GM12878 (cell line): Measurements from ENCODE around the gene SEMA4C. TPM values are rescaled to one million over a fixed set of nuclear protein-coding genes. Genes with fewer than 3 reads are reported as not detected.

Source experiments
- ATAC-seq: fragments of 200-7000 bp; cut with Tn5 transposase; 3 replicates; pipeline ENCODE4 v1.9.1; 2020; ENCODE audit warnings: mild to moderate bottlenecking, moderate library complexity
- BruUV-seq: library from RNA; stranded (reverse); fragments of 400-500 nt; replicated peaks from 2 replicates; lab custom pipeline; 2021; lab: Mats Ljungman, UMichigan
- CTCF ChIA-PET: fragments of 300-600 bp; sonication (Branson Sonifier 250); formaldehyde crosslinking; extraction: SDS; loops from one replicate; lab custom pipeline; 2021; ENCODE audit warnings: inconsistent platforms; lab: Yijun Ruan, JAX
- POLR2A ChIA-PET: fragments of 350-600 bp; formaldehyde crosslinking; extraction: SDS; loops from one replicate; lab custom pipeline; 2021; ENCODE audit warnings: inconsistent platforms; lab: Charles Lee
- RAD21 ChIA-PET: fragments of 300-600 bp; sonication (Branson Sonifier 250); formaldehyde crosslinking; loops from one replicate; lab custom pipeline; 2023; ENCODE audit warnings: antibody characterized with exemption; ENCODE audit not compliant: unreplicated experiment; lab: Charles Lee
- SMC1A ChIA-PET: fragments of 300-600 bp; sonication (Branson Sonifier 250); formaldehyde crosslinking; loops from one replicate; lab custom pipeline; 2023; ENCODE audit not compliant: unreplicated experiment, uncharacterized antibody; lab: Charles Lee
- DNase-seq: peaks from one replicate; pipeline ENCODE4 v3.0.0-alpha.2; 2011; ENCODE audit warnings: low read depth, low spot score
- FAIRE-seq: peaks from 3 replicates; lab custom pipeline; 2011; peaks lifted over from hg19 to GRCh38; lab: Jason Lieb, UNC
- H2AFZ ChIP-seq: 2 replicates; pipeline ENCODE4 v1.6.0; 2011; ENCODE audit warnings: low read depth, low read length, control low read depth; ENCODE audit not compliant: control insufficient read depth
- H3K27ac ChIP-seq: 2 replicates; pipeline ENCODE4 v1.5.1; 2011; ENCODE audit warnings: control low read depth; ENCODE audit not compliant: control insufficient read depth, insufficient read depth
- H3K27me3 ChIP-seq, 2 experiments: replicated peaks in 1 of 2; 2 replicates each; pipeline versions ENCODE4 v1.6.0 to v1.6.1; 2011; ENCODE audit warnings: low read length in 1 of 2; ENCODE audit not compliant: control insufficient read depth in 2 of 2, insufficient read depth in 2 of 2
- H3K36me3 ChIP-seq, 2 experiments: 2 replicates each; pipeline ENCODE4 v1.5.1; 2011; ENCODE audit warnings: low read length in 1 of 2; ENCODE audit not compliant: control insufficient read depth in 2 of 2, insufficient read depth in 2 of 2
- H3K4me1 ChIP-seq: 2 replicates; pipeline ENCODE4 v1.6.1; 2011; ENCODE audit warnings: mild to moderate bottlenecking, low read length, moderate library complexity, mixed read lengths; ENCODE audit not compliant: control insufficient read depth, insufficient read depth
- H3K4me2 ChIP-seq: 2 replicates; pipeline ENCODE4 v1.6.0; 2011; ENCODE audit warnings: control low read depth; ENCODE audit not compliant: control insufficient read depth, insufficient read depth
- H3K4me3 ChIP-seq: fragments of 200-600 bp; sonication (generic); 2 replicates; pipeline ENCODE4 v1.5.1; 2016
- H3K79me2 ChIP-seq: 2 replicates; pipeline ENCODE4 v1.6.0; 2011; ENCODE audit warnings: low read length; ENCODE audit not compliant: control insufficient read depth, insufficient read depth
- H3K9ac ChIP-seq: 2 replicates; pipeline ENCODE4 v1.8.0; 2011; ENCODE audit warnings: low read length, control low read depth, mixed read lengths; ENCODE audit not compliant: control insufficient read depth, insufficient read depth
- H3K9me3 ChIP-seq: replicated peaks from 3 replicates; pipeline ENCODE4 v1.5.1; 2011; ENCODE audit warnings: mild to moderate bottlenecking, low read length; ENCODE audit not compliant: control insufficient read depth, insufficient read depth
- H4K20me1 ChIP-seq: 2 replicates; pipeline ENCODE4 v1.6.0; 2011; ENCODE audit not compliant: control insufficient read depth, insufficient read depth
- ESRRA ChIP-seq: IDR thresholded peaks from 2 replicates; pipeline ENCODE4 v1.6.1; 2012; ENCODE audit warnings: mild to moderate bottlenecking, low read length, improper control_type of control experiment
- IKZF1 ChIP-seq: fragments of 450-650 bp; conservative IDR thresholded peaks from 2 replicates; pipeline ENCODE4 v1.6.1; 2017; ENCODE audit warnings: antibody characterized with exemption, mild to moderate bottlenecking
- RBBP5 ChIP-seq: fragments of 200-600 bp; sonication (generic); conservative IDR thresholded peaks from 2 replicates; pipeline ENCODE4 v1.6.1; 2016
- ZBTB4 ChIP-seq: fragments of 450-650 bp; formaldehyde crosslinking; IDR thresholded peaks from 2 replicates; pipeline ENCODE4 v1.4.0; 2022; ENCODE audit warnings: mild to moderate bottlenecking, moderate library complexity
- WGBS: methylation state at CpG from one replicate; pipeline ENCODE4 v1.1.6; 2016; ENCODE audit warnings: low lambda C conversion rate; ENCODE audit not compliant: insufficient replicate concordance, insufficient coverage; ENCODE audit errors: missing lambda C conversion rate; 5-methylcytosine and 5-hydroxymethylcytosine counted together
- in situ Hi-C: fragments of 300-500 bp; cut with MboI; formaldehyde crosslinking; loops from 9 replicates; pipeline ENCODE4 v1.14.3; 2018; ENCODE audit warnings: mixed read lengths
- intact Hi-C: fragments of 100-400 bp; cut with micrococcal nuclease; formaldehyde crosslinking; loops from one replicate; pipeline ENCODE4 v1.14.2; 2022; ENCODE audit not compliant: unreplicated experiment
- polyA plus RNA-seq, 11 experiments: library from polyadenylated mRNA; depleted of rRNA in 4 of 11; unstranded in 6 of 11; stranded (reverse) in 5 of 11; fragments of >200 nt; fragmentation: Nextera tagmentation in 4 of 11; fragmentation: Illumina TruSeq in 1 of 11; extraction: Ambion mirVana in 4 of 11; extraction: Trizol in 1 of 11; gene quantifications; 1 replicate in 1 of 11; 2 replicates in 10 of 11; pipeline versions ENCODE4 v1.2.1 to v1.2.3, GENCODE V29; 2011 to 2016; ENCODE audit warnings: inconsistent platforms in 2 of 11, missing spikeins in 2 of 11, low read depth in 1 of 11
- total RNA-seq, 4 experiments: library from RNA; depleted of rRNA in 3 of 4; stranded (reverse); fragments of >200 nt in 3 of 4; fragmentation: Illumina TruSeq in 1 of 4; extraction: Trizol in 1 of 4; gene quantifications; 2 replicates each; pipeline versions ENCODE4 v1.2.1 to v1.2.3, GENCODE V29; 2013 to 2021

Gene SEMA4C
- total and polyA plus RNA-seq, 10 of the 15 experiments (the other 5 are each of a cell fraction or from before 2014, with no cell fraction given), result 0.06 to 21.6 (median 6.8) TPM

DNA sequence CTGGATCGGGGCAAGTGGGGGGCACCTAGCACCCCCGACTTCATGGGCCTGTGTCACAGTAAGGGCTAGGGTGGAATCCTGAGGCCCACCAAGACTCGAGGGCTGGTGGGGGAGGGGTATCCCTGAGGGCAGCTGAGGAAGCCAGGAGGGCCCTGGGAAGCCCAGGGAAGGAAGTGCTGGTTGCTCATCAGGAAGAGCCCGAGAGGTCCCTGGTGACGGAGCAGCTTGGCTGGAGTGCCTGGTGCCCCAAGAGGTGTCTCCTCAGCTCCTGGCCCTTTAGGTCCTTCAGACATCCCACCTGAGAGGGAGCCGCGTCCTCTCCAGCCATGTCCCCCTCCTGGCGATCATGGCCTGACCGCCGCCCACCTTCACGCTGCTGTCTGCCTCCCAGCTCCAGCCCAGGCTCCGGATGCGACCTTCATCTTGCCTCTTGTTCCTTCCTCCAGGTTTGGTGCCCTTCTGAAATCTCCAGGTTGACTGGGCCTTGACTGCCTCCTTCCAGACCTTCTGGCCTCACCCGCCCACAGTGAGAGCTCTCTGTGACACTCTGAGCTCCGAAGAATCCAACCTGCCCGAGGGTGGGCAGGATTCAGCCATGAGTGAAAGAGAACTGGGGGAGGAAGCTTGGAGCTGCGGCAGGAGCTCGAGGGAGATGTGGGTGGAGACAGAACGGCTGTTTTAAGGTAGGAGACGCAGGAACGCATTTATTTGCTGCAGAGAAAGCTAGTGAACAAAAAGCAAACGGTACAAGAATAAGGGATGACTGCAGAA, 42.7 kb upstream of the SEMA4C start:
- ATAC-seq, result no peak
- no peak for DNase-seq
- intact Hi-C loops, result no loop called here
- TF ChIP-seq ESRRA, result no peak
- TF ChIP-seq IKZF1, result no peak
- no peak for TF ChIP-seq RBBP5
- no peak for TF ChIP-seq ZBTB4 (CRISPR knock-in tag)
- TF ChIP-seq, all 136 proteins: peak for 0
- ChIA-PET SMC1A (no interaction called here), POLR2A (no interaction called here), CTCF (interaction anchor here (1.0 to 1.8 kb wide), 2 partner anchors 29 to 55 kb away, joined by 3 to 6 read pairs; partner anchors contain the start of gene ANKRD39), RAD21 (interaction anchor here (1.0 to 1.9 kb wide), 2 partner anchors 43 to 54 kb away, joined by 3 to 6 read pairs; partner anchors contain the start of genes ANKRD39 and SEMA4C)
- Histone ChIP-seq H4K20me1 (no peaks in the 10 kb centered on the region), H3K9me3 (peaks cover 3% of the 10 kb centered on the region; the same call in 2 of the 3 replicates), H3K4me1 (peaks cover 8% of the 10 kb centered on the region), H3K27me3 (peaks cover 1 to 2% of the 10 kb centered on the region in 2 experiments; a peak in 2 of 4 replicates), H3K79me2 (no peaks in the 10 kb centered on the region), H3K36me3 (no peaks in the 10 kb centered on the region), H3K4me3 (no peak overlapping the region), H3K27ac (no peak overlapping the region), H3K4me2 (no peak overlapping the region), H3K9ac (no peak overlapping the region), H2AFZ (no peak overlapping the region)
- FAIRE-seq, result no peak
- BruUV-seq, result no TSS peak
- 54% methylated on average over 22 of the region's 22 CpGs for WGBS
- in situ Hi-C loops, result no loop called here
